Hindlimb muscle (tissue), 1 donor: ENCODE data around the gene MYH1. TPM values are rescaled to one million over a fixed set of nuclear protein-coding genes. Genes with fewer than 3 reads are reported as not detected.

ENCODE experiments used
- DNase-seq: peaks from one replicate; pipeline ENCODE4 v3.0.0-alpha.2; 2013
- polyA plus RNA-seq: library from polyadenylated mRNA; unstranded; fragments of 120-200 nt; gene quantifications from one replicate; pipeline ENCODE4 v1.2.1, GENCODE V29; 2013; ENCODE audit not compliant: insufficient read length

MYH1 gene
- polyA plus RNA-seq, 1 donor = 38.7 TPM

DNA sequence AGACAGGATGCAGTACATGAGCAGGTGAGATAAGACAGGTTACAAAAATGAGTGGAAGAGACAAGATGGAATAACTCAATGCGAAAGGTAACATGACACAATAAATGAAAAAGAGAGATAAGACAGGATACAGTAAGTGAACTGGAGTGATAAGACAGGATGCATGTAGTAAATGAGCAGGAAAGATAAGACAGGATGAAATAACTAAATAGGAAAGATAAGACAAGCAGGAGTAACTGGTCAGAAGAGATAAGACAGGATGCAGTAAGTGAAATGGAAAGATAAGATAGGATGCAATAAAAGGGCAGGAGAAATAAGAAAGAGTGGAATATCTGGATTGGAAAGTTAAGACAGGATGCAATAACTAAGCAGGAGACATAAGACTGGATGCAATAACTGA lies 40.6 kb downstream of the MYH1 start:
- no peak for DNase-seq

DNA sequence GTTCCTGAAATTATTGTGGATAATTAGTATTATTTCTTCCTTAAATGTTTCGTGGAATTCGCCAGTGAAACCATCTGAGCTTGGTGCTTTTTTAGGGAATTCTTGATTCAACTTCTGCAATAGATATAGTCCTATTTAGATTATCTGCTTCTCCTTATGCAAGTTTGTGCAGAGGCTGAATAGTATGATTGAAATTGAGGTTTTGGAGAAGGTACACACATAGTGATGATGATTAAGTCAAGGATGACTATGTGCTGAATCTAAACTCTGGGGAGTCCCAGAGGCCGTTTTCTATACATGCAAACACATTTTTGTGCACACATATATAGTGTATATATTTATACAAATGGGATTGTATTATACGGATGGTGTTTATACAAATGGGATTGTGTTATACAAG lies 43.8 kb downstream of the MYH1 start:
- no peak for DNase-seq

DNA sequence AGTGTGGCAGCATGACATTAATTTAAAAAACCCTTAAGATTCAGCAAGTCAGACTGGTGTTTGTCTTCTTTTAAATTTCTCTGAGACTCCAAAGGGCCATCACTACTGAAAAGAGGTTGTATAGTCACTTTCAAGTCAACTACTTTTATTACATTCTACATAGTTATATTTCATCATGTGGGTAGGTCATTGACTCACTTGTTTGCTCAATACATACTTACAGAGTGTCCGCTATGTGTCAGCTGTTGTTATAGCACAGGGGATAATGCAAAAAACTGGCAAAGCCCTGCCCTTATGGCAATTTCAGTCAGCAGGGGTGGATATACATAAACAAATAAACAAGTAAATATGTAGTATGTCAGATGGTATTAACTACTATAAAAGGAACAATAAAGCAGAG lies 46.5 kb downstream of the MYH1 start:
- DNase-seq = no peak

DNA sequence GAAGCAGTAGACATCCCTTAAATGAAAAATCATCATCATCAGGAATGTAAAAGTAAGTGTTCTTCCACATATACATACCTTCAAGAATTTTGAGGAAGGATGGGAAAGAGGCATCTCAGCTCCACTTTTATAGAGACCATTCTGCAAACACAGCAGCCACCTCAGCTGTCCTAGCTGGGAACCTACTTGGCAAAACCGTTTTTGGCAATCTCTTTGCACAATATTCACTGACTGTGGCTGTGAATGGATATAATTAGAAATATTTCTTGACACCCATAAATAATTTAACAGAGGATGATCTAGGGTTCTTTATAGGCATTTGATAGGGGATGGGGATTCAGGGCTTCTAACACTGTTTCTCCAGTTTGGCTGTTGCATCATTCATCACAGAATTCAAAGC lies 48.9 kb downstream of the MYH1 start, which contains the start of gene MYH4:
TSS of gene MYH4 (minus strand) at position 101 of the 400 bp plus-strand sequence. CDS start 2,814 bp downstream, outside the sequence.
- DNase-seq = no peak

DNA sequence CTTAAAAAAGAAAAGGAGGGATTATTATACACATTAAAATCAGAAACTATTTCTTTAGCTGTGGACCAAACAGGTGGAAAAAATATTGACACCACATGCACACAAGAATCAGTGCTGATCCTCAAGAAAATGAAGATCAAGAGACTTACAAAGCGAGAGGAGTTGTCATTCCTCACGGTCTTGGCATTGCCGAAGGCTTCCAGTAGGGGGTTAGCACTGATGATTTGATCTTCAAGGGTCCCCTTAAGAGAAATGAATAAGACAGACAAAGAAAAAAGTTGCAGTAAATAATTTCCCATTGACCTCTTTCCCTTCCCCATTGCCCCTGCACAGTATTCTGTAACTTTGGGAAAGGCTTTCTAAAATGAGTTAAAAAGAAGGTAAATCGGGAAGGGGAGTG lies 54.9 kb downstream of the MYH1 start:
- no peak for DNase-seq

DNA sequence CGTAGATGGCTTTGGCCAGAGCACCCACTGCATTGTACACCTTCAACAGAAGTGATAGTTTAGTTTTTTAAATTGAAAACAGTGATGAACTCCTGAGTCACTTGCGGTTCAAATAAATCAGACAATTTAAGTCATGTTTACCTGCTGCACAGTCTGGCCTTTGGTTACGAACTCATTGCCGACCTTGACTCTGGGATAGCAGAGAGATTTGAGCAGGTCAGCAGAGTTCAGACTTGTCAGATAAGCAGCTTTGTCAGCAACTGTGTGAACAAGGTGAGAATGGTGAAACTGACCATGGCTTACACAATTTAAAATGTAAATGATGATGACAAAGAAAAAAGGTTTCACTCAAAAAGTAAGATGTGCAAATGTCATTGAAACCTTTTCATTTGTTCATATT lies 58.3 kb downstream of the MYH1 start:
- no peak for DNase-seq

DNA sequence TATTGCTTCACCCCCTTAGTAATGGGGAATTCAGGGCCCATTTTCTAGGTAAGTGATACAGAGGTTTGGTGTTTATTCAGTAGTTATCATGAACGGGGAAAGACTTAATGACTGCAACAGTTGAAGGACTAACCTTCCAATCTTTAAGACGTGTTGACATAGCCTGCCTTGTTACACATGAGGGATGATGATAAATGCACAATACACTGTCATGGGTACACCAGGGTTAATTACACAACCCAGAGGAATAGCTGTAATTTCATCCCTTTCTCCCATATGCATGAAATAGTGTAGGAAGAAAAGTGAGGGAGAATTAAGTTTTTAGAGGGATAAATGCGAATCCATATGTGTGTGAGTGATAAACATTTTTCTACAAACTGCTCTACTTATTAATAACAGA lies 59.6 kb downstream of the MYH1 start:
- DNase-seq = no peak

DNA sequence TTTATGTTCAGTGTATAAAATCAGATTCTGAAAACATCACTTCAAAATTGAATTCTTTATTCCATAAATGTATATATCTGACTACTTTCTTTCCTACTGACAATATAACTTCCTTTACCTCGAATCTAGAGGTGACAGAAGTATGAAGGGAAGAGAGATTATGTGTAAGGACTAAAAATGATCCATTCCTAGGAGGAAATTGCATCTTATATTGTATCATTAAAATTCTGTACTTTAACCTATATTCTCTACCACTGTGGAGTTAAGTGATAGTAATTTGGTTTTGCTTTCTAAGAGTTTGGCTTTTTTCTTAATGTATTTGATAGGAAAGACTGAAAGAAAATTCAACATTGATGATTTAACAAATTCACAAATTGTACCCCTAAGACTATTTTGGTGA lies 60.4 kb downstream of the MYH1 start:
- DNase-seq = no peak

DNA sequence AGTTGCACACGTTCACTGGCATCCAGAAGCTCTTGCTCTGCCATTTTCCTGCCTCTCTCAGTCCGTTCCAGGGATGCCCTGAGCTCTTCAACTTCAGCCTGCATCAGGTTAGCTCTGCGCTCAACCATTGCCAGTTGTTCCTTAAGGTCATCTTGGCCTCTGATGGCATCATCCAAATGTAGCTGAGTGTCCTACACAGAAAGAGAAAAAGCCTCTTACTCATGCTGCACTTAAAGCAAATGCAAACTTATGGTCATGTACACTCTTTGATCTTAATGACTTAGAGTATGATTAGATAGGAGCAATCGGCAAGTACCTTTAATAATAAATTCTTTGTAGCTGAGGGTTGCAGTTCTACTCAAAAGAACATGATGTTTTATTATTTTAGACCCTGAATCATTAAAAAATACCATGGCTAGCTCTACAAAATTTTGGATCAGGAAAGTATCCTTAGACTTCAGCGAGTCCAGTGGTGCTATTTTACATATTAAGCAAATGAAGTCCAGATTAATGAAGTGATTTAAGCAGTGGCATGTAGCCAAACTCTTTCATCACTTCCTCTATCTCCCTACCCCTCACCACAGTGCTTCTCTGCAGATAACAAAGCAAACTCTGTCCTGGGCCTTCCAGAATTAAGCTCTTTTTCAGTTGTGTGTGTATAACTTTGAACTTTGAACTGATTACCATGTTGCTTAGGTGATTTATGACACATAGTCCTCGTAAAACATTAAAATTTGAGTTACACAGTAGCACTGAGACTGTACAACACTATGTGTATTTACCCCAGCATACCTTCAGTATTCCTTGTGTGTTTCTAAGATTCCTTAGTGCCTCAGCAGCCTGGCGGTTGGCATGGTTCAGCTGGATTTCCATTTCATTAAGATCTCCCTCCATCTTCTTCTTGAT lies 71.1 kb downstream of the MYH1 start:
- no peak for DNase-seq

Other genes with a start within 250 kb of the MYH1 start
- gene MYH13, start 145.5 kb downstream of the MYH1 start, polyA plus RNA-seq = 0.52 TPM
- gene MYH8, start 96.6 kb downstream of the MYH1 start, polyA plus RNA-seq = 3,387 TPM
- 0.58 TPM for gene MYH4, start 49.0 kb downstream of the MYH1 start, polyA plus RNA-seq
- 48.2 TPM for gene MYH2, start 31.1 kb upstream of the MYH1 start, polyA plus RNA-seq
- gene MYH3, start 138.8 kb upstream of the MYH1 start, polyA plus RNA-seq = 16,698 TPM
- gene SCO1, start 179.0 kb upstream of the MYH1 start, polyA plus RNA-seq = 26.0 TPM
- 18.2 TPM for gene ADPRM, start 179.1 kb upstream of the MYH1 start, polyA plus RNA-seq
- gene TMEM220, start 211.5 kb upstream of the MYH1 start, polyA plus RNA-seq = 11.3 TPM